ENCODE measurements around the gene MYO16. TPM values are rescaled to one million over a fixed set of nuclear protein-coding genes. Genes with fewer than 3 reads are reported as not detected.

Gene MYO16
- polyA plus RNA-seq, 6 donors from 2014 or later: not detected

GRCh38 chr13:109175666-109176065 is 546.3 kb downstream of the MYO16 start:
- DNase-seq (no peak), ATAC-seq (ENCODE audit: low read depth in 2 of 2) (no peak)
- Mint-ChIP-seq H3K36me3 (peaks cover 0 to 3% of the 10 kb centered on the region in 2 donors), H3K4me3 (no peak overlapping the region), H3K27me3 (peaks cover 4 to 18% (median 14%) of the 10 kb centered on the region in 3 donors), H3K4me1 (no peaks in the 10 kb centered on the region), H3K27ac (no peak overlapping the region), H3K9me3 (peaks cover 0 to 3% (median 0%) of the 10 kb centered on the region in 7 donors)

DNA sequence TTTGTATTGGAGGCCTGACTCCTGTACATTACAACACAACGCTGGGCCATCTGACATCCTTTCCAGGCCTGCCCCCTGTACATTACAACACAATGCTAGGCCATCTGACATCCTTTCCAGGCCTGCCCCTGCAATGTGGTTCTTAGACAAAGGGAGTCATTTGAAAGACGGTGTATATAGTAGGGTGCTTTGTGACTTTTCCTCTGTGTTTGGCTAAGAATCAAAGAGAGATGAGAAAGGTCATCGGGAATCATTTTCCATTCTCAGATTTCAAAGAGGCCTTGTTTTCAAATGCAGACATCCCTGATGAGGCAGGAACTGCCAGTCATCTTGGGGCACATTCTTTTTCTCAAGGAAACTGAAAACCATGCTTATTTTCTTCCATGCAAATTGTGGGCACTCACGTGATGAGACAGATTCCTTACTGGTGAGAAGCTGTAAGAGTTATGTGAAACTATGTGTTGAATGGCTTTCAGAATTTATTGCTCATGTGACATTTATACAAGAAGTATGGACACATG is 551.6 kb downstream of the MYO16 start:
- no peak for ATAC-seq (ENCODE audit: low read depth in 2 of 2)
- no peaks in the 10 kb centered on the region for H3K4me1 Mint-ChIP-seq
- H3K9me3 Mint-ChIP-seq: peaks cover 0 to 2% (median 0%) of the 10 kb centered on the region in 7 donors
- no peak for DNase-seq
- H3K36me3 Mint-ChIP-seq: no peaks in the 10 kb centered on the region
- no peak overlapping the region for H3K4me3 Mint-ChIP-seq
- H3K27me3 Mint-ChIP-seq: peaks cover 5 to 19% (median 7%) of the 10 kb centered on the region in 3 donors
- no peak overlapping the region for H3K27ac Mint-ChIP-seq

GRCh38 chr13:109182777-109183465 is 553.5 kb downstream of the MYO16 start:
- Mint-ChIP-seq H3K4me1 (no peaks in the 10 kb centered on the region), H3K27ac (no peak overlapping the region)
- no peak for ATAC-seq (ENCODE audit: low read depth in 2 of 2)

GRCh38 chr13:109191413-109191812 is 562.0 kb downstream of the MYO16 start:
- no peak overlapping the region for H3K27ac Mint-ChIP-seq
- no peak for DNase-seq
- H3K27me3 Mint-ChIP-seq: peaks cover 5 to 35% (median 22%) of the 10 kb centered on the region in 3 donors
- no peaks in the 10 kb centered on the region for H3K36me3 Mint-ChIP-seq
- H3K4me3 Mint-ChIP-seq: no peak overlapping the region
- ATAC-seq (ENCODE audit: low read depth in 2 of 2): no peak
- H3K4me1 Mint-ChIP-seq: no peaks in the 10 kb centered on the region
- H3K9me3 Mint-ChIP-seq: peaks cover 0 to 6% (median 0%) of the 10 kb centered on the region in 7 donors

More at GRCh38 chr13:109182777-109183465, 553.5 kb downstream of the MYO16 start:
- Mint-ChIP-seq H3K27me3 (peaks cover 16 to 22% (median 17%) of the 10 kb centered on the region in 3 donors), H3K4me3 (no peak overlapping the region), H3K9me3 (peaks cover 0 to 2% (median 0%) of the 10 kb centered on the region in 7 donors), H3K36me3 (no peaks in the 10 kb centered on the region)
- no peak for DNase-seq

DNA sequence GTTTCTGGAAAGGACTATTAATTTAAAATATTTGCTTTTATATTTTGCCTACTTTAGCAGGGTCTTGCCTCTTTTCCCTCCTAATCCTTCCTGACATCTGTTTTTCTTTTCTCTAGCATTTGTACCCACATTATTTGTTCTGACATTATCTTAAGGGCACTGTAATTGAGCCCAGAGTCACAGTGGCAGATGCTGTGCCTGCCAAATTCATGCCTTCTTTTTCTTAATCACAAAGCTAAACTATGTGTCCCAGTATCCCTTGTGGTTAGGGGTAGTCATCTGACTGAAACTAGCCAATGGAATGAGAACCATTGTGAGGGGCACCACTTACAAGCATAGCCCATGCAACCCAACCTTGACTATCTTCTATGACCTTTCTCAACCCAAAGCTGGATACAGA is 562.9 kb downstream of the MYO16 start:
- Mint-ChIP-seq H3K36me3 (no peaks in the 10 kb centered on the region), H3K9me3 (peaks cover 0 to 6% (median 0%) of the 10 kb centered on the region in 7 donors), H3K27me3 (peaks cover 5 to 34% (median 22%) of the 10 kb centered on the region in 3 donors), H3K4me3 (no peak overlapping the region), H3K4me1 (no peaks in the 10 kb centered on the region), H3K27ac (no peak overlapping the region)
- no peak for ATAC-seq (ENCODE audit: low read depth in 2 of 2)
- no peak for DNase-seq

DNA sequence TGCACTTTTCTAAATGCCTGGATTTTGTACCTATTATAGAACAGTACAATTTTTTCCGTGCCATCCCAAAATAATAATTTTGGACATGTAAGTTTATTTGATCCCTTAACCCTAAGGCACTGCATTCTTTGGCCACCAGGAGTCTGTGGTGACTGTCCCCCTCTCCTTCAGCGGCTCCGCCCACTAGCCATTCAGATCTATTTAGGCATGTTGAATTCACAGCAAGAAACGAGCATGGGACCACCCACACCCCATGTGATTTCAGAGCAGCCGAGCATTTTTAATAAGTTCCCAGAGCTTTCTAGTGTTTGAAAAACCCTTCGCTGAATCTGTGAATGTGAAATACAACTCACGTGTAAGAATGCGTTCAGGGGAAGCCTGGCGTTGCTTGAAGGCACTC is 567.5 kb downstream of the MYO16 start:
- DNase-seq: no peak
- H3K27ac Mint-ChIP-seq: no peak overlapping the region
- no peak overlapping the region for H3K4me3 Mint-ChIP-seq
- H3K27me3 Mint-ChIP-seq: peaks cover 0 to 36% (median 12%) of the 10 kb centered on the region in 3 donors
- no peak for ATAC-seq (ENCODE audit: low read depth in 2 of 2)
- H3K4me1 Mint-ChIP-seq: no peaks in the 10 kb centered on the region
- H3K36me3 Mint-ChIP-seq: no peaks in the 10 kb centered on the region
- peaks cover 0 to 4% (median 0%) of the 10 kb centered on the region in 7 donors for H3K9me3 Mint-ChIP-seq

DNA sequence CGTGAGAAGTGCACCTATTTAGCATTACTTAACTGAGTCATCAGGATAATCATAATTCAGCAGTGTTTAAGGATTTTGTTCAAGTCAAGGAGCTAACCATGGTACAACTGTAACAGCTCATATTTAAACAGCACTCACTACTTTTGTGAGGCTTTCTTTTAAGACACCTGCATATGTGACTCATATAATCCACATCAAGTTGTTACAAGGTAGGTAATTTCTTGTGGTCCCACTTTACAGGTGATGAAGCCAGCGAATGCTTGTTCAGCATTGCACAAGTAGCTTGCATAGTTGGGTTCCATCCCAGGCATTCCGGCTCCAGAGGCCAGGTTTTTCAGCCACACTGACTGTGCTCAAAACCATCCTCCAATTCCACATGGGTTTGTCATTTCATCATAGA is 569.2 kb downstream of the MYO16 start:
- Mint-ChIP-seq H3K36me3 (no peaks in the 10 kb centered on the region), H3K4me1 (no peaks in the 10 kb centered on the region), H3K9me3 (peaks cover 0 to 4% (median 0%) of the 10 kb centered on the region in 7 donors), H3K27me3 (peaks cover 7 to 41% (median 21%) of the 10 kb centered on the region in 3 donors), H3K4me3 (no peak overlapping the region), H3K27ac (no peak overlapping the region)
- ATAC-seq (ENCODE audit: low read depth in 2 of 2) (no peak), DNase-seq (no peak)

GRCh38 chr13:109199280-109199679 is 569.9 kb downstream of the MYO16 start:
- ATAC-seq (ENCODE audit: low read depth in 2 of 2) (no peak), DNase-seq (no peak)
- Mint-ChIP-seq H3K27ac (no peak overlapping the region), H3K4me3 (no peak overlapping the region), H3K36me3 (no peaks in the 10 kb centered on the region), H3K27me3 (peaks cover 7 to 34% (median 21%) of the 10 kb centered on the region in 3 donors), H3K4me1 (no peaks in the 10 kb centered on the region), H3K9me3 (peaks cover 0 to 4% (median 0%) of the 10 kb centered on the region in 7 donors)

DNA sequence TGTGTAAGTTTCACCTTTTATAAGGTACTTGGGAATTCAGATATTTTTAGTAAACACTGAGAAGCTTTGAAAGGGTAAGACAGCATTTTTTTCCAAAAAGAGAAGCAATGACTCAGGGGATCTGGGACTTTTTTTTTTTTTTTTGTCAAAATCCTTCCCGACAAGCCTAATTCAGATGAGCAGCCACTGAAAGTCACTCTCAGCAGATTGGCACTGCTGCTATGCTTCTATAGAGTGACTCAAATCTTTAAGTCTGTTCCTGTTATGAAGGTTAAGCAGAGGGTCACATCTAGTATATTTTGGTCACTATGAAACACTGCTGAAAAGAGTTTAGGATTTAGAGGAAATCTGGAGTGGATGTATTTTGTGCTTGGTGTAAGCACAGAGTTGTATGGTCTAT is 571.1 kb downstream of the MYO16 start:
- H3K27me3 Mint-ChIP-seq: peaks cover 7 to 34% (median 21%) of the 10 kb centered on the region in 3 donors
- ATAC-seq (ENCODE audit: low read depth in 2 of 2) (no peak), DNase-seq (no peak)
- no peak overlapping the region for H3K27ac Mint-ChIP-seq
- H3K4me3 Mint-ChIP-seq: no peak overlapping the region
- H3K4me1 Mint-ChIP-seq: no peaks in the 10 kb centered on the region
- H3K9me3 Mint-ChIP-seq: peaks cover 0 to 4% (median 0%) of the 10 kb centered on the region in 7 donors
- no peaks in the 10 kb centered on the region for H3K36me3 Mint-ChIP-seq

DNA sequence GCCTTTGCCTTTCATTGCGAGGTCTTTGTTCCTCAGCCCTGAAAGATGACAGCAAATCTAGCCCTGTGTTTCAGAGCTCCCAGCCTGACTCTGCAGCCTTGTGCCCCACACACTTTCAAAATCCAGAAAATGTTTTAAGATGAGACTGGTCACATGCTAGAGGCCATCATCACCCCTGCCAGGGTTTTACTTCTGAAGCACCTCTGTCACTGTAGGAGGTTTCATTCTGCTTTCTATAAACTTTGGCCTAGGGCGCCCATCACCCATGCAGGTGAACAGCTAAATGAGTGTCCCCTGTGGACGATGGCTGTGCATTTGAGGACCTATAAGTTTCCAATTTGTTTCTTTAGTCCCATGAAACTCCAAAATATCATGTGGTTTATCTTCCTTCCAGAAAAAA is 574.2 kb downstream of the MYO16 start:
- H3K36me3 Mint-ChIP-seq: no peaks in the 10 kb centered on the region
- no peak overlapping the region for H3K27ac Mint-ChIP-seq
- H3K4me3 Mint-ChIP-seq: no peak overlapping the region
- peaks cover 0 to 4% (median 0%) of the 10 kb centered on the region in 7 donors for H3K9me3 Mint-ChIP-seq
- H3K27me3 Mint-ChIP-seq: peaks cover 7 to 26% (median 22%) of the 10 kb centered on the region in 3 donors
- DNase-seq (no peak), ATAC-seq (ENCODE audit: low read depth in 2 of 2) (no peak)
- H3K4me1 Mint-ChIP-seq: no peaks in the 10 kb centered on the region

DNA sequence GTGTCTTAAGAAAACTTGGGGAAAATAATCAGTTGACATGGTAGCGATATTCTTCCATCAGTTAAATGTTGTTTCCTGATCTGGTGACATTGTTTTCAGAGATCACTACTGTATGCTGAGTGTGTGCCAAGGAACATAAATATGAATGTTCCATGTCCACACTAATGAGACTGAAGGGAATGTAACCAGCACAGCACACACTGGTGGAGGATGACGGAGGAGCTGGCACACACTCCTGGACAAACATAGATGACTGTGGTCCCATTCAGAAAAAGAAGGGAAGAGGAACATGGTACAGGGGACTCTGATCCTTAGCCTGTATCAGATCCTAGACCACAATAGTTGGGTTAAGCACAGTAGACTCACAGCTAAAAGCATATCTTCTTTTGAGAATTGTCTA is 574.8 kb downstream of the MYO16 start:
- ATAC-seq (ENCODE audit: low read depth in 2 of 2): no peak
- Mint-ChIP-seq H3K27ac (no peak overlapping the region), H3K36me3 (no peaks in the 10 kb centered on the region), H3K27me3 (peaks cover 7 to 26% (median 22%) of the 10 kb centered on the region in 3 donors), H3K4me1 (no peaks in the 10 kb centered on the region), H3K4me3 (no peak overlapping the region), H3K9me3 (peaks cover 0 to 4% (median 0%) of the 10 kb centered on the region in 7 donors)
- no peak for DNase-seq

GRCh38 chr13:109204657-109205056 is 575.2 kb downstream of the MYO16 start:
- no peak overlapping the region for H3K27ac Mint-ChIP-seq
- H3K4me1 Mint-ChIP-seq: no peaks in the 10 kb centered on the region
- H3K4me3 Mint-ChIP-seq: no peak overlapping the region
- ATAC-seq (ENCODE audit: low read depth in 2 of 2) (no peak), DNase-seq (no peak)
- peaks cover 0 to 4% (median 0%) of the 10 kb centered on the region in 7 donors for H3K9me3 Mint-ChIP-seq
- no peaks in the 10 kb centered on the region for H3K36me3 Mint-ChIP-seq
- H3K27me3 Mint-ChIP-seq: peaks cover 7 to 26% (median 22%) of the 10 kb centered on the region in 3 donors

DNA sequence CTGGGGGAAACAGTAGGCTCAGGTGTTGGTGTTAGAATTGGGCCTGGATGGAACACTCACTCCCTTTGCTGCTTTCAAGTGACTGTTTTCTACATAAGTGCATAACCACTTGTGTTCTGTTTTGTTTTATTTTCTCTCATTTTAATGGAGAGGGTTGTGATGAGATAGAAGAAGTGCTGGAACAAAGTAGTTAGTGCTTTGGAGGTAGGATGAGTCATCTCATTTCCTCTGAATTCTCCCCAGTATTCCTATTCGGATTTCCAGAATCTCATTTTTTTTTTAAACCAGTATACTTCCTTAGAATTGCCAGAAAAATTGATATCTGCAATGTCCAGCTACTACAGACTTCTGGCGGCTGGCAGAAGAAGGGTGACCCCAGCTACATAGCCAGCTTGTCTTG is 575.9 kb downstream of the MYO16 start:
- ATAC-seq (ENCODE audit: low read depth in 2 of 2): no peak
- no peak for DNase-seq
- no peaks in the 10 kb centered on the region for H3K4me1 Mint-ChIP-seq
- peaks cover 7 to 26% (median 22%) of the 10 kb centered on the region in 3 donors for H3K27me3 Mint-ChIP-seq
- no peaks in the 10 kb centered on the region for H3K36me3 Mint-ChIP-seq
- no peak overlapping the region for H3K27ac Mint-ChIP-seq
- H3K4me3 Mint-ChIP-seq: no peak overlapping the region
- peaks cover 0 to 4% (median 0%) of the 10 kb centered on the region in 7 donors for H3K9me3 Mint-ChIP-seq

- Mint-ChIP-seq H3K27ac (no peak overlapping the region), H3K27me3 (peaks cover 7 to 21% (median 17%) of the 10 kb centered on the region in 3 donors), H3K4me1 (no peaks in the 10 kb centered on the region), H3K36me3 (no peaks in the 10 kb centered on the region), H3K4me3 (no peak overlapping the region), H3K9me3 (peaks cover 0 to 4% (median 0%) of the 10 kb centered on the region in 7 donors)
- no peak for DNase-seq
- ATAC-seq (ENCODE audit: low read depth in 2 of 2): no peak
These were observed 577.2 kb downstream of the MYO16 start for GRCh38 chr13:109206616-109207015.

Measured in naive B cell (primary cell).